Kidney glomerular epithelial cell (primary cell): ENCODE measurements around the gene RABGGTA.
A peak's percentile ranks its signal among the peaks of the same experiment; 100 is the strongest.
"Not testable (repeated sequence)": the region's sequence is repeated elsewhere in the genome, so short reads cannot be mapped to it uniquely, and the experiment has no call there.

Experiments
- DNase-seq: peaks from one replicate; lab custom pipeline; 2025; lab: John Stamatoyannopoulos, UW

The RABGGTA gene

GRCh38 chr14:24260780-24261157 lies 10.6 kb downstream of the RABGGTA start:
- no peak for DNase-seq

DNA sequence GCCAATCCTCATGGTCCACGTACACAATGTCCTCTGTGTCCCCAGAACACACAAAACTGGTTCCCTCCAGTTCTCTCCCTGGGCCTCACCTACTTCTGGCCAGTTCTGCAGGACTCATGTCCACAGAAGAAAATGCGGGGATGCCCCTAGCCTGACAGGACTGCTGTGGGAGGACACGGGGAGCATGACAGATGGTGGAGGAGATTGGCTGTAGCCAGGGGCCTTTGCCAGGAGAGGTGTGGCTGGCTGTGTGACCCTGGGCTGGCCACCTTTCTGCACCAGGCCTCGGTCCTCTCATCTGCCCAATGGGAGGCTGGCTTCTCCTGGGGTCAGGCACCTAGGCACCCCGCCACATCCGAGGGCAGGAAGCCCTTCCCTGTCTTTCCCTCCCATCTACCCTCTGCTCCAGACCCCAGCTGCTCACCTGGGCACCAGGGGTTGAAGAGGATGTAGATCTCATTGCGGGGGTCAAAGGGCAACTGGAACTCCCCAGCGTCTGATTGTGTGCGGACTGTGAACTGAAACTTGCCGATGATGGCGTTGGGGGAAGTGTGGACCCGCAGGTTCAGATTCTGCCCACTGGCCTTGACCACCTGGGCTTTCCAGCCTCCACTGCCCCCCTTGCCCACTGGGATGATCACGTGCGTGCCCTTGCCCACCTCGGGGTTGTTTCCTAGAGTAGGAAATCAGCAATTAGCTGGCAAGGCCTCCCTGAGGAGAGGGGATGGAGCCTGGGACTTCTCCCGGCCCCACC lies 11.2 kb downstream of the RABGGTA start:
- no peak for DNase-seq

- DNase-seq, result no peak
These were observed 11.9 kb downstream of the RABGGTA start for GRCh38 chr14:24259282-24260025.

- no peak for DNase-seq
These were observed 12.7 kb downstream of the RABGGTA start for GRCh38 chr14:24258548-24259265.

DNA sequence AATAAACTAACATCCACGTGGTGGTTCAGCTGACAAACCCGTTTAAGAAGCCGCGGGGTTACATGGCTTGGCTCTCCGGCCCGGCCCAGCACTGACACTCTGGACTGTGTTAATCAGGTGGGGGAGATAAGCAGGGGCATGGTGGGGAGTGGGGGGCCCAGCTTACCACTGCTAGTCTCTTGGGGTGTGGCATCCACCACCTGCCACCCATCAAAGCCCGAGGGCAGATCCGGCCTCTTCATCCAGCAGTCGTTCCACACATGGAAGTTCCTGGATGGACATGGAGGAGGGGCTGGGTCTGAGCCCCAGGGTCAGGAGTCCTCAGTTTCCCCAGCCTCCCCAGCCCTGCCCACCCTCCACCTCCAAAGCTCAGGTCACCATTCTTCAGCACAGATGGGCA lies 13.3 kb downstream of the RABGGTA start:
- no peak for DNase-seq

DNA sequence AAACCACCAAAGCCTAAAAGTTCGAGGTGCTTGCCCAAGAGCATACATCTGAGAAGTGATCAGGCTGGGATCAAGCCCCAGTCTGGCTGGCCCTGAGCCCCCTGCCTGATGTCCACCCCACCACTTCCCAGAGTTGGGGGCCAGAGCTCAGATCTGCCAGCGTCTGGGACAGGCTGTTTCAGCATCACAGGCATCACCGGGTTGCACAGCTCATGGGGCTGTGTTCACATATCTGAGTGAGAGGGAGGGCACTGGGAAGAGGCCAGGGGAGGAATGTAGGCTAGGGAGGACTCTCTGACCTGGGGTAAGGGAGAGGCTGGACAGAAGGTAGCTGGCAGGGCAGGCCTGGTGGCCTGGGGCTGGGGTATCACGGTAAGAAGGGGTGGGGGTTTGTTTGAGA lies 14.4 kb downstream of the RABGGTA start:
- no peak for DNase-seq

- no peak for DNase-seq
These were observed 15.3 kb downstream of the RABGGTA start for GRCh38 chr14:24255931-24256711.

- DNase-seq, result no peak
These were observed 16.0 kb downstream of the RABGGTA start for GRCh38 chr14:24255438-24255837.

GRCh38 chr14:24254630-24255392 lies 16.6 kb downstream of the RABGGTA start:
- DNase-seq, result no peak

GRCh38 chr14:24253936-24254335 lies 17.5 kb downstream of the RABGGTA start:
- no peak for DNase-seq

DNA sequence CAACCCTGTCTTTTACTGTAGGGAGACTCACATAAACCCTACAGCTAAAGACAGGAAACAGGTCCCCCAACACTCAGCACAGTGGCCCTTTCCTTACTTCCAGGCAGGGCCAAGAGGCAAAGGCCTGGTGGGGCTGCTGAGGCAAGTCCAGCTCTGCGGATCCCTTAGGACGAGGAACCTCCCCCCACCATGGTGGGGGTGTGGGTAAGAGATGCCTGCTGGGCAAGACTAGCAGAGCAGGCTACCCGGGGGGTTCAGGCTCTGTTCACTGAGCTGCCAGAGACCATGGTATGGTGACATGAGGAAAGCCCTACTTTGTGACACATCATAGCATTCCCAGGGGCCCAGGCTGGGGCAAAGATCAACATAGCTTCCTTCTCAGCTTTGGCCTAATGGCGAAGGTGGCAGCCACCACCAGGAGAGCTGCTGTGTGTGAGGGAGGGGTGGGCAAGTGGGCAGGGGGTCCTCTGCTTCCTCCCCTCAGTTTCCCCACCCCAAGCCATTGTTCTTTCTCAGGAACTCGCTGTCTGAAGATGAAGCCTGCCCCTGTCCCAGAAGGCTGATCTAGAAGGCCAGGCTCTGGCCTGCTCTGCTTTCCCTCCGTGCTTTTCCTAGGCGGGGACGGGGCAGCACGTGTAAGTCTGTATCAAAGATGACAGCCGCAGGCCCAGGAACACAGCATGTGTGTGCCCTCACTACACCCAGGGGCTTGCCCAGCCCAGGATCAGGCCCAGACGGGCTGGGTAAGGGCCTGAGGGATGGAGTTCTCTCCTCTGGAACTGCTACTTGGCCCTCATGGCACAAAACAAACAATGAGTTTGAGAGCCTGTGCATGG lies 18.9 kb downstream of the RABGGTA start:
- no peak for DNase-seq

DNA sequence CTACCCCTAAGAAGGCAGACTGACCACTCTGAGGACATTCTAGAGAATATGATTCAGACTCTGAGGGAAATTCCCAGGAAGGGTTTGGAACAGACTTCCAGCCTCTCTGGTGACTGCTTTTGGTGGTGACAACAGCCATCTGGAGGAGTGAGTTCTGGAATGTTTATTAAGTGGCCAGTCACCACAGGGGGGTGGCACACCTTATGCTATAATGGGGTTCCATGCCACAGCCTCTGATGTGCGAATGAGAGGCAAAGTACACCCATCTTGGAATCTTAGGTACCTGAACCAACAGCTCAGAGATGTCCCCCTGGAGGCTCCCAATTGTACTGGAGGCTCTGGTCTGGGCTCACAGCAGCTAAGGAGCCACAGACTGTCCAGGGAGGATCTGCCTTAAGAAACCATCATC lies 19.5 kb downstream of the RABGGTA start:
- peak; percentile 49 for DNase-seq

DNA sequence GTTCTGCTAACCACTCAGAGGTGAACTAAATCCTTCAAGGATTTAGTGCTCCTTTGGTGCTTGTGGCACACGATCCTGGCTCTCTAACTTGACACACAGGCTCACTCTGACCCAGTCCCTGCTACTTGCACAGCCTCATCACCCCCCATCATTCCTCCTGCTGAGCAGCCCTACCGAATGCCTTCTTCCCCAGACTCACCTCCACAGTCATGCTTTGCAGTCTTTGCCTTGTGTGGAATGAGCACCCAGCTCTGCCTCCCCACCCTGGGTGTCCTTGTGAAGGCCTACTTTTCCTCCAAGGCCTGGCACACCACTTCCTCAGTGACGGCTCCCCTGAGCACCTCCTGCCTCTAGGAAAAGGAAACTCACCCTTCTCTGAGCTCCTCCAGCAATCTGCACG lies 21.0 kb downstream of the RABGGTA start:
- DNase-seq, result no peak

DNA sequence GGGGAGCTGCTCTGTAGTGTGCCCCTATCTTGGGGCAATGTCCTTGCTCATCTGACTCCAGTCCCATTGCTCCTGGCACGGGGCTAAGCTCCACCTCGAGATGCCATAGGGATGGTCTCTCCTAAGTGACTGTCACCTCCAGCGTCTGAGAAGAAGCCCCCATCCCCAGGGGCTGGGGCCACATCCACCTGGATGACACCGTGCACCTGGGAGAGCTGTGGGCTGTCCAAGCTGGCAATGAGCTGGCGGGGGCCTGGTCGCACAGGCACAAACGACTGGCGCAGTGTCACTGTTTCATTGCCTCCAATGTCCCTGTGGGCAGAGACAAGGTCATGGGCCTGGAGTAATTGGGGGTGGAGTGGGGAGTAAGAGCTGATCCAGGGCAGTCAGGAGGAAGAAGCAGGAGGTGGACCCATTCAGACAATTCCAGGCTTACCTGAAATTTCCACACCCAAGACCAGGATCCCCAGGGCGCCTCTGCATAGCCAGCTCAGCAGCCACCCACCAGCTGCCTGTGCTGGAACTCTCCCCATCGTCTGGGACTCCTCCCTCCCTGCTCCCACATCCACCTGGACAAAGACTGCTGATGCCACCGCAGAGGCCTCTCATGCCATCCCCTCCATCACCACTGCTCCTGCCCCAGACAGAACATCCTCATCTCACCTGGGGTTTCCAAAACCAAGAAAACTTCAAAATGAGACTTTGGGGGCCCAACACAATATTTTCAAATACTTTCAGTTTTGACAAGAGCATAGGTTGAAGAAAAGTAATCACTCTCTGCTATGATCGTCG lies 22.0 kb downstream of the RABGGTA start:
- DNase-seq, result no peak

DNA sequence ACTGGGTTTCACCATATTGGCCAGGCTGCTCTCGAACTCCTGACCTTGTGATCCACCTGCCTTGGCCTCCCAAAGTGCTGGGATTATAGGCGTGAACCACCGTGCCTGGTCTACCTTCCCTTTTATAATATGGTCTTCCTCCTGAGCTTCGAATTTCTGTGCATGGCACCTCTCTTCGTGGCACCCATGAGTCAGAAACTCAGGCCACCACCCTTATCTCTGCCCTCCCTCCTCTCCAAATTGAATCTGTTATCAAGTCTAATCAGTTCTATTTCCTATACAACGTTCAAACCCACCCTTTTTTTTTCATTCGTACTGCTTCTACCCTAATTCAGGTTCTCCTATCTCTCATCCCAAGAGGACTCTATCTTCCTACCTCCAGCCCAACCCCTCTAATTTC lies 24.0 kb downstream of the RABGGTA start:
- no peak for DNase-seq

DNA sequence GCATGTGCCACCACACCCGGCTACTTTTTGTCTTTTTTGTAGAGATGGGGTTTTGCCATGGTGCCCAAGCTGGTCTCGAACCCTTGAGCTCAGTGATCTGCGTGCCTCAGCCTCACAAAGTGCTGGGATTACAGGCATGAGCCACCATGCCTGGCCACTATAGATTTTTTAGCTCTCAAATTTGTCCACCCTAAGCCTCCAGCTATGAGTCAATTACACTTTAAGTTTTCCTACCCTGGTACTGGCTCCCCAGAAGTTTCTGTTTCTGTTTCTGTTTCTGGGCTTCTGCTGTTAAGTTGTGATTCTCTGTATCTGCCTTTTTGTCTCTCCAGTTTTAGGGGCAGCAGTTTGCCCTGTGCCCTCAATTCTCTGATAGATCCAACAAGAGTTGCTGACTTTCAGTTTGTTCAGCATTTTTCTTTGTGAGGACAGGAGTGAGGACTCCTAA lies 24.6 kb downstream of the RABGGTA start:
- DNase-seq, result no peak

- not testable (repeated sequence) for DNase-seq
These were observed 26.0 kb downstream of the RABGGTA start for GRCh38 chr14:24245350-24245749.

- DNase-seq, result peak; percentile 31
These were observed 28.0 kb downstream of the RABGGTA start for GRCh38 chr14:24243336-24243836.

DNA sequence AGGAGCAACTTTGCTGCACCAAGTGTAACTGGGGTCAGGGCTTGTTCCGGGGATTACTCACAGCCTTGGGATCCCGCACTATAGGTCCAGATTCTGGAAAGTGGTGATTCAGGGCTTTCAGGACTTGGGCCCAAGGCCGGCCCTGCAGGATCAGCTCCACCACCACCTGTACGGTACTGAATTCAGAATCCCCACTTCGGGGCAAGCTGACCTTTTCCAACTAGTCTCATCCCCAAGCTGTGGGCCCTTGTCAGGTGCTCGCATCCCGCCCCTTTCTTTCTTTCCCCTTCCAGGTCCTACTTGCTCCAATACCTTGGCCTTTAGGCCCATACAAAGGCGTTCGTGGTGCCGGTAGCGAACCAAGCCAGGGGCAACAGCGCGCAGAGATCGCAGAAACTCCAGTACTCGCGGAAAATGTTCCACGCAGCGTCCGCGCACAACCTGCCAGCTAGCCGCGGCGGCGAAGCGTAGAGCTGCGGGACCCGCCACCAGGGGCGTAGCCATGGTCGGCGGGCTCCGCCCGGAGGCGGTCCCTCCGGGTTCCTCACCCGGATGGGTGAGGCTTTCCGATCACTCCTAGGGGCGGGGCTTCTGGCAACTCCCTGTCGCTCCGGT lies 29.5 kb downstream of the RABGGTA start:
- peak; percentile 95 for DNase-seq
